Upper lobe of left lung (tissue), 4 donors: ENCODE data around the gene FBXL17.

ENCODE experiments used
- CTCF ChIP-seq, 6 experiments: fragments of 450-650 bp in 4 of 6; fragments of 200-600 bp in 2 of 6; sonication (generic) in 2 of 6; IDR thresholded peaks; one replicate each; pipeline ENCODE4 v1.5.1; 2016 to 2019; ENCODE audit warnings: antibody characterized with exemption in 6 of 6
- EP300 ChIP-seq, 4 donors: sonication (generic); formaldehyde crosslinking; IDR thresholded peaks; one replicate each; pipeline ENCODE4 v1.5.1; 2017; ENCODE audit warnings: antibody characterized with exemption in 4 of 4, control low read depth in 2 of 4
- POLR2A ChIP-seq, 4 donors: fragments of 450-650 bp; IDR thresholded peaks; one replicate each; pipeline ENCODE4 v1.5.1; 2016 to 2017; ENCODE audit warnings: antibody characterized with exemption in 4 of 4, mild to moderate bottlenecking in 2 of 4
- POLR2AphosphoS5 ChIP-seq, 2 donors: sonication (generic); formaldehyde crosslinking; IDR thresholded peaks; one replicate each; pipeline ENCODE4 v1.5.1; 2017; ENCODE audit warnings: antibody characterized with exemption in 2 of 2

DNA sequence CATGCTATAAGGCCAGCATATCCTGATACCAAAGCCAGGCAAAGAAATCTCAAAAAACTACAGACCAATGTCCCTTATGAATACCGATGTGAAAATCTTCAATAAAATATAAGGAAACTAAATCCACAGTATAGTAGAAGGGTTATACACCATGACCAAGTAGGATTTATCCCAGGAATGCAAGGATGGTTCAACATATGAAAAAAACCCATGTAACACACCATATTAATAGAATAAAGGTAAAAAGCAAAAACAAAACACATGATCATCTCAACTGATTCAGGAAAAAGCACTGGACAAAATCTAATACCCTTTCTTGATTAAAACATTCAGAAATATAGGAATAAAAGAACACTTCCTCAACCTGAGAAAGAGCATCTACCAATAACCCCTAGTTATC is 6.1 kb downstream of the FBXL17 start:
- TF ChIP-seq EP300 (IDR thresholded peaks at IDR 0.05) (no peak), CTCF (IDR thresholded peaks at IDR 0.05) (no peak), POLR2A (IDR thresholded peaks at IDR 0.05) (no peak), POLR2AphosphoS5 (IDR thresholded peaks at IDR 0.05) (no peak)
